ENCODE measurements around the gene CD69.
"Not testable (repeated sequence)": the region's sequence is repeated elsewhere in the genome, so short reads cannot be mapped to it uniquely, and the experiment has no call there.

Gene CD69

DNA sequence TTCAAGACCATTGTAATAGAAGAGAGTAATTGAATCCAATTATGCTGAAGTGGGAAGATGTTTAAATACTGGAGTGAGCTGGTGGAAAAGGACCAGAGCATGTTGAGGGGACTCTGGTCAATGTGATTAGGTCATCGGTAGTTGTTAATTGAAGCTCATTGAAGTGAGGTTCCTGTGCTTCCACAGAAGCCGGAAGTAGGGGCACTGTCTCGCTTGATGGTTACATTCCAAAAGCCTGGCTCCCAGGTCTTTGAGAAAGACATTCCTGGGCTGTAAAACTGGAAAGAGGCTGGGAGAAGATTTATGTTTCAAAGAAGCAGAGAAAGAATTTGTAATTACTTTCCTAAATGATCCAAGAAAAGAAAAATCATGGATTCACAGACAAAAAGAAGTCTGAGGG is 15.5 kb downstream of the CD69 start:
- DNase-seq = no peak

DNA sequence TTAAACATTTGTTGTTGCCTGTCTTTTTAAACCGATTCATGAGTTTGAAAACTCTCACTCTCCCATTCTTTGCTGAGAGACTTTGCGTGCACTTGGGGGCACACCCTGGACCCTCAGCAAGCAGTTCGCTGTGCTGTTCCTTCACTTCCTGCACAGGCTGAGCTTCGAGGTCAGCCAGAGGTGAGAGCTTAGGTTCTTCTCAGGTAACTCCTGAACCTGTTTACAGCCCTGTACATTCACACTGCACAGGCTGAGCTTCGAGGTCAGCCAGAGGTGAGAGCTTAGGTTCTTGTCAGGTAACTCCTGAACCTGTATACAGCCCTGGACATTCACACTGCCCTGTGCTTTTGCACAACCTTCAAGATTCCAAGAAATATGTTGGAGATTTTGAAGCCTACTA is 18.0 kb downstream of the CD69 start:
- DNase-seq = no peak

DNA sequence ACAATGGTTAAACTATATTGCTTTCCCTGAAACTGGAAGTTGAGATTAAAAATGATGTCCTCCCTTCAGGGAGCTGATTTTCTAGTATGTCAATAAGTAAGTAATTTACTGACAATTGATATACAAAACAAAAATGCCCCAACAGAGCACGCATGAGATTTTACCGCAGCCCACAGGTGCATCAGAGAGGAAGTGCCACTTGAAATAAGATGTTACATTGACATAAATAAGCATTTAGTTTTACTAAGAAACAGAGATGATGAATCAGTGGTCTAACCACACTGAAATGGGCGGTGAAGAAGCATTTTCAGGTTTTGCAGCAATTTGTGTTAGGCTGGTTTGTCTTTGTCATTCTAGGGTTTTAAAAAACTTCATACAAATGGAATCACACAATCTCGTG is 19.0 kb downstream of the CD69 start:
- no peak for DNase-seq

DNA sequence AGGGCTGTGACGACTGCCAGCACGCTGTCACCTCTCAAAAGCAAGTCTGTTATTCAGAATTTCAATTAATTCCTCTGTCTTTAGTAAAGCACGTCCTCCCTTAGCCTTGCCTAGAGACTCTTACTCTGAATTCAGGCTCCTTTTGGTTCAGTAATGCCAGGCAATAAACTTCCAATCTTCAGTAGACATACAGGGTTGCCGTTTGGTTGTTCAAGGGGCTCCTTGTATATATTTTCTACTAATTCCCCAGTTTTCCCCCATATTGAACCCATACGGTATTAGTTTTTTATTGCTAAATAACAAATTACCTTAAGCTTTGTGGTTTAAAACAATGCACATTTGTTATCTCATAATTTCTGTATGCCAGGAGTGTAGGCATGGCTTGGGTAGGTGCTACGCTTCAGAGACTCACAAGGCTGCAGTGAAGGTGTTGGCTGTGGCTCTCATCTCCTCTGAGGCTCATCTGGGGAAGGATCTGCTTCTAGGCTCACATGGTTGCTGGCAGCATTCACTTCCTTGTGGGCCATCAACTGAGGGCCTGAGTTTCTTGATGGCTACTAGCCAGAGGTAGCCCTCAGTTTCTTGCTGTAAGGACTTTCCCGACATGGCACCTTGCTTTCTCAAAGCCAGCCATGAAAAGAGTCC is 20.5 kb downstream of the CD69 start:
- no peak for DNase-seq

- not testable (repeated sequence) for DNase-seq
Measured at GRCh38 chr12:9739404-9740105, 21.1 kb downstream of the CD69 start.

GRCh38 chr12:9738905-9739304 is 21.8 kb downstream of the CD69 start:
- DNase-seq = not testable (repeated sequence)

DNA sequence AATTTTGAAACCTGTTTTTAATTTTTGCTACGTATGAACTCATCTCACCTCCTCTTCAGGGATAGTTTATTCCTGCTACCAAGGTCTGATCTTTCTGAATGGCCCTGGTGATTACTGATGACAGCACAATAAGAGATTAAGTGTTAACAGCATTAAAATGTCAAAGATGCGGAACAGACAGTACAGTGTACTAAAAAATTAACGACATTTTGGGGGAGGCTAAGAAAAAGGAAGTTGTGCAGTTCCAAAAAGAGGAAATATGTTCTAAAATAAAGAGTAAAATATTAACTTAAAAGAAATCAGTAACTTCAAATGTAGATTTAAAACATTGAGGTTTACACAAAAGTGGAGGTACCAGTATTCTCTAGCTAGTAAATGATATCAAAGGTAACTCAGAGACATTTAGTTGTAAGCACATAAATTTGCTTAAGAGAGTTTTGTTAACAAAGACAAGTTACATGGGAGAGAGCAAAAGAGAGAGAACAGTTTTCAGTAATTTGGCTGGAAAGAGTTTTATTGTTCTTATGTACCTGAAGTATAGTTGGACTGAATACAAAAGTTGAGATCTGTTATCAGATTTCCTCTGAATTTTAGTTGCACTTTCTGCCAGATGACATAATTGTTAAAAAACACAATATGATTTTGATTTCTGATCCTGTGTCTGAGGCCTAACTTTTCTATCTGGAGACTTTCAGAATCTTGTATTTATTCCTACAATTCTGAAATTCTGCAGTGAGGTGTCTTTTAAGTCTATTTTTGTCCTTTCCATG is 23.6 kb downstream of the CD69 start:
- DNase-seq = no peak

GRCh38 chr12:9735601-9736000 is 25.1 kb downstream of the CD69 start:
- DNase-seq = no peak

- DNase-seq = no peak
Measured at GRCh38 chr12:9732921-9733461, 27.7 kb downstream of the CD69 start, which contains the start of gene CLECL1. Gene CLECL1 (minus strand): TSS chr12:9733097.

- DNase-seq = no peak
Measured at GRCh38 chr12:9731797-9732196, 28.9 kb downstream of the CD69 start.

DNA sequence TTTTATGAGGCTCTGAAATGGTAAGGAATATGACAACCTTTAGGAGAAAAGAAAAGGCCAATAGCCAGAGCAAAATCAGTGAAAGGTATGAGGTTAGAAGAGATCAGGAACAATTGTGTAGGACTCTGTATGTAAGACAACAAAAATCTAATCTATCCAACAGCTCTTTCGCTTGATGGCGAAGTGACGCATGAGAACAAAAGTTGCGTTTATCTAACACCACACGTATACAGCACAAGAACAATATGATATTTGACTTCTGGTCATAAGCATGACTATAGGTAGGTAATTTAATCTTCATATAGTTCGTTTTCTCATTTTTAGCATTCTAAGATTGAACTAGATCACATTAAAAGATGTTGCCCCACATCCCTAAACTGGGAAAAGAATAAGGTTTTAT is 29.3 kb downstream of the CD69 start:
- DNase-seq = no peak

- DNase-seq = no peak
Measured at GRCh38 chr12:9730591-9730990, 30.1 kb downstream of the CD69 start.

- DNase-seq = no peak
Measured at GRCh38 chr12:9730011-9730410, 30.7 kb downstream of the CD69 start.

GRCh38 chr12:9729082-9729481 is 31.6 kb downstream of the CD69 start:
- DNase-seq = no peak

DNA sequence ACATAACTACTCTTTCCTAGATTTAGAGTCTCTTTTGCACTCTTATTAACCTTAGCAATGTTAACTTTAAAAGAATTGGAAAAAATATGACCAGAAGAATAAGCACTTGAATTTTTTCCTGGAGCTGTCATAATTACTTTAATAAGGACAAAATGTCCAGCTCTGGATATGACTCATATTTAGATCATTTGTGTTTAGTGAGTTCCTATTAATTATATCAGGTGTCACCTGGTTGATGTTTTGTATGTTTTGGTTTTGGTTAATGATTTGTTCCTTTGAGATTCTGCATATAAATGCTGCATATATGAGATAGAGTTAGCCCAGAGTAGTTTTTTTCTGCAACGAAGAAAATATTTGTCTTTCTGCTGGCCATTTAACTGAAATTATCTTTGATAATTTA is 32.9 kb downstream of the CD69 start:
- DNase-seq = no peak

DNA sequence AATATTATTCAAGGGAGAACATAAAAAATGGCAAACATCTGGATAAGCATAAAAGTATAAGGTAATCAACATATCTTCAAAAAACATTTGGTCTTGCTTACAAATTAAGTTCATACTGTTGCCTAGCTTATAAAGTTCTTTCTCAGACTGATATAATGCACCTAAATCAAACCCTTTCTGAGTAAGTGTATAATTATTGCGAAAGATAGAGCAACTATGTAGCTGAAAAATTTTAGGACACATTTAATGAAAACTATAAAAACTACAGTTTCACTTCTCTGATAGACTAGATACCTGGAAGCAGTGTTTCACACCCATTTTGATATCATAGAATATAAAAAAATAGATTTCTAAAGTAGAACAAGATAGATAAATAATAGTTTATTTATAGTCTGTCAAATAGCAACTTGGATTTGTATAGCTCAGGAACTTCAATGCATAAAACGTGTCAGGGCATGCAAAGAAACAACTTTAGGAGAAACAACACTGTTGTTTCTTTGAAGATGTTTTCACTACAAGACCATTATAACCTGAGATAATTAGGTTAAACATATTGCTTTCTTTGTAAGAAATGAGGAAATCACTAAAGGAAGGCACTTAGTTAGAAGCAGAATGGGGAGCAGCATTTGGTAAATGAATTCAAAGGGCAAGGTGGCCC is 35.4 kb downstream of the CD69 start:
- no peak for DNase-seq

GRCh38 chr12:9724023-9724422 is 36.7 kb downstream of the CD69 start:
- no peak for DNase-seq

DNA sequence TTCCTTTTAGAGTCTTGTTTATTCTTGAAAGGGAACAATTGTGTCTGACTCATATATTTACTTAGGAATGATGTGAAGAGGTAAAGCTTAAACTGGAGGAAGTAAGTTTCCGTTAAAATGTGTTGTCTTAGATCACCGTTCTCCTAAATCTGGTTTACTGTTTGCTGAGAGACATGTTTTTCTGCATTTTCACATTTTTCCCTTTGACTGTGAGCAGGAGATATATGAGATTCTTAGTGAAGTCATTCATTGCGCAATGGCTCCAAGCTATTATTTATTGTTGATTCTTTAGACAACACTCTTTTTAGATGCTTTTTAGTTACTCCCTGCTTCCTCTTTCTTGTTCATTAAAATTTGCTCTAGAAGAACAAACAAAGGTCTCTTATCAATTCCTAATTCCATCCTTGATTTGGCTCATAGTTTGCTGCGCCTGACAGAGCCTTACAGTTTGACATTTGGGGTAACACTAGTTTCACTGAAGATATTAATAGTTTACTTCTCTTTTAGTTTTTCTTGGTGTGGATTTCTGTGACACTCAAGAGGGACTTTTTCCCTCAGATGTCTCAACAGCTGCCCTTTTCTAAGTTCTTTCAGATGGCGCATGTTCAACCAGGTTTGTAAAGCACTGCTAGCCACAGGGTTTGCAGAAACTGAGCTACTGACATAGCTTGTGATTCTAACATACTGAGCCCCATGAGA is 39.2 kb downstream of the CD69 start:
- no peak for DNase-seq

DNA sequence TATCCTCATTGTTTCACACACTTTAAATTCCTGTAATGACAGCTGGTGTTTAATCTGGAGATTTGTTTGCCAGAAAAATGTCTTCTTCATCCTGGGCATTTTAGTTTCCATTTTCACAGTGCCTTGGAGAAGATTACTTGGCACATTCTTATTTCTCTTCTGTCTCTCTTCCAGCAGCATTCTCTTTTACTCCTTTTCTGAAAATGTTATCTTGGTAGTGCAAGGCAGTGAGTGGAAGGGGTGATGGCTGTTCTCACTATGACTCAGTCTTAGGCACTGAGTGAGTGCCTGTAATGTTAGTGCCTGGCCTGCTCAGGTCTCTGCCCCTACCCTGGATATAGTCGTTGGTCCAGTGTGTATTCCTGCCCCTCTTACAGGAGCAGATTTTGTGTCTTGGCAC is 40.9 kb downstream of the CD69 start:
- DNase-seq = no peak

GRCh38 chr12:9718968-9719367 is 41.7 kb downstream of the CD69 start:
- DNase-seq = no peak

DNA sequence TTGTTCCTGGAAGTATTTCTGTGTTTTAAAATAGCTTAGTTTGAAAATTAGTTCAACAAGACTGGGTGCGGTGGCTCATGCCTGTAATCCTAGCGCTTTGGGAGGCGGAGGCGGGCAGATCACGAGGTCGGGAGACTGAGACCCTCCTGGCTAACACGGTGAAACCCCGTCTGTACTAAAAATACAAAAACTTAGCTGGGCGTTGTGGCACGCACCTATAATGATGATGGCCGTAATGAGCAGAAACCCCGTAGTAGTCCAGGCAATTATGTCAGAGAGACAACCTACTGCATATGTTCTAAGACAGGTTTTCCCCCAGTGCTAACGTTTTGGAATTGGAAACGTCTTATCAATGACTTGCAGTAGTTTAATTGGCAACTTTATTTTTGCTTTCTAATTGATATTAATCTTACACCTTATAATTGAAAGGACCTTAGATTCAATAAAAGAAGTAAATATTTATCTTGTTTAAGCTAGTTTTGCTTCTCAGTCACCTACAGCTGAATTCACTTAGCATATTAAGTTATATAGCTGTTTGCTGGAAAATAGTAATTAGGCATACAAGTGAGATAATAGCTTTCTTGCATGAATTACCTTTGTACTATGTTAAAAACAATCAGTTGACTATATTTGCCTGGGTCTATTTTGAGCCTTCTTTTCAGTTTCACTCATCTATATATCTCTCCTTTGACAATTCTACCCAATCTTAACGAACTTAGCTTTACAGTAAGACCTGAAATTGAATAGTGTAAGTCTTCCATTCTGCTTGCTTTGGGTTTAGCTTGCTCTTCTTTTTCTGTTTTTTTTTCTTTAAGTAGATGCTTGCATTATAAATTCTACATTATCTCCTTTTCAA is 43.4 kb downstream of the CD69 start:
- no peak for DNase-seq

All from SHP77 treated with DMSO at 0.1 percent for 48 hours (cell line).